HG03354 (cell line): ENCODE results near the gene SORCS2.

Experiments used
- ATAC-seq: cut with Tn5 transposase; IDR thresholded peaks from one replicate; pipeline ENCODE4 v1.9.1; 2021; ENCODE audit warnings: mild to moderate bottlenecking; ENCODE audit not compliant: unreplicated experiment, poor library complexity, severe bottlenecking

Gene SORCS2

DNA sequence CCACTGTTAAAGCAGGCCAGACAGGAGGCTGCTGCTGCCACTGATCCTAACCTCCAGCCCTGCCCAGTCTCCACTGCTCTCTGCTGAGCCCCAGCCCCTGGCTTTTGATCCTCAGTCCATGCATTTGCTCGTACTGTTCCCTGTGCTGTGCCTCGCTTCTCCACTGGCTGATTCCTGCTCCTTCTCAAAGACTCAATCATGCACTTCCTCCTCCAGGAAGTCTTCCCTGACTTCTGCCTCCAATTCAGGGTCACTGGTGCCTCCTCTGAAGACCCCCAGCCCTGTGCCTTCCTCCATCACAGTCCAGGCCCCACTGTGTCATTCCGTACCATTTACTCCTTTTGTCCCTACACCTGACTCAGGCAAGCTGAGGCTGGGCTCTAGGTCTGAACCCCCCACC, 473.0 kb downstream of the SORCS2 start:
- no peak for ATAC-seq

DNA sequence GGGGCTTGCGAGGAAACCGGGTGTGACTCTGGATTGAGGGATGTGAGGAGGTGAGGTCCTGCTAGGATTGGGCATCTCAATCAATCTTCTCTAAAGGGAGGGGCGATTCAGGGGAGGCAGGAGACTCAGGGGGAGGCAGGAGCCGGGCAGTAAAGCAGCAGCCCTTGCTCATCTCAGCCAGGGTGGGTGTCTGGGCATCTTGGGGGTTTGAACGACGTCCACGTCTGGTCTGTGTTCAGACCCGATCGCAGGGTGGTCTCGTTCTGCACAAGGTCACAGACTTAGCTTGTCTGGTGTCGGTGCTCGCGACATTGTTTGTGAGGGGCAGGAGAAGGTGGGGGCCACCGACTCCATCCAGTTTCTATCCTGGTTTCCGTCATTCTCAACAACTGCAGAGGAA, 473.7 kb downstream of the SORCS2 start:
- ATAC-seq = no peak

DNA sequence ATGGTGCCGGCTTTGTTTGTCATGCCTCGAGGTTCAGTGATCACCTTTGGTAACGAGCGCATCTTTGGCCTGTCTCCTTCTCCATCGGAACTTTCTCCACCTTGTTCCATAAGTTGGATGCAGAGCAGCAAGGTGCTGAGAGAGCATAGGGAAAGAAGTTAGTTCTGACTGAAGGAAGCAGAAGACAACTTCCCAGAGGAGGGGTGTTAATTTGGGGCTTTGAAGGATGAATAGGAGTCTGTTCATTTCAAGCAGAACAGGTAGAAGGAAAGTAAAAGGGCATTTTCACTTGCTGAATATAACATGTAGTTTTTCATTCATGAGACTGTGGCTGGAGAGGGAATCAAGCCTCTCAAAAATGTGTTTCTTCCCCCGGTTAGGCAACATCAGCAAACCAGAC, 474.4 kb downstream of the SORCS2 start:
- no peak for ATAC-seq

DNA sequence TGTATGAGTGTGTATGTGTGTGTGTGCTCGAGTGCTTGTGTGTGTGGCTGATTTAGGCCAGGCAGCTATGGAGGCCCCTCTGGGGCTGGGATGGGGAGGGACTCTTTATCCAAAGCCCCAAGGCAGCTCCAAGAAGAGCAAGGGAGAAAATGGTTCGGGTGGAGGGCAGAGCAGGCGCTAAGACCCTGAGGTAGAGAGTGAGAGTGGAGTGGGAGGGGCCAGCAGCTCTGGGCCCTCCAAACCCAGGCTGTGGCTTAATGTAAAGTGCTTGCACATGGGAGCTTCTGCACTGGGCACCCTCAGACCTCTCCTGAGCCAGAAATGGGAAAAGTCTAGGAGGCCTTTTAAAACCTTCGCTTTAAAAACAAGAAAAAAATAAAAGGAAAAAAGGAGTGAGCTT, 475.9 kb downstream of the SORCS2 start:
- no peak for ATAC-seq

DNA sequence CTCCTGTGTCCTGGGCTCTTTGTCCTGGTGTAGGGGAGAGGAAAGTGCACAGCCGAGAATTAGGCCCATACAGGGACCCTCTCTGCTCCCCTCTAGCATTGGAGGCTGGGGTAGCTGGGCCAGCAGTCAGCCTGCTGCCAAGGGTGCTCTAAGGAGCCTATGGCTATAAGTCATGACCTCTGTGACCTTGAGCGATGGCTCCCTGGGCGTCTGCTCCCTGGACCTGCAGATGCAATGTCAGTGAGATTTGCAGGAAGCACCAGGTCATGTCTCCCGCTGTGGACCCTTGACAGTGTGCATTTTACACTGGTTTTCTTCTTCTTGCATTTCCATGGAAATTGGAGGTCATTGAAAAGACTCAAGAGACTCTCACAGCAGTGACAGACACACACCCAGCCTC, 476.5 kb downstream of the SORCS2 start:
- ATAC-seq = no peak

DNA sequence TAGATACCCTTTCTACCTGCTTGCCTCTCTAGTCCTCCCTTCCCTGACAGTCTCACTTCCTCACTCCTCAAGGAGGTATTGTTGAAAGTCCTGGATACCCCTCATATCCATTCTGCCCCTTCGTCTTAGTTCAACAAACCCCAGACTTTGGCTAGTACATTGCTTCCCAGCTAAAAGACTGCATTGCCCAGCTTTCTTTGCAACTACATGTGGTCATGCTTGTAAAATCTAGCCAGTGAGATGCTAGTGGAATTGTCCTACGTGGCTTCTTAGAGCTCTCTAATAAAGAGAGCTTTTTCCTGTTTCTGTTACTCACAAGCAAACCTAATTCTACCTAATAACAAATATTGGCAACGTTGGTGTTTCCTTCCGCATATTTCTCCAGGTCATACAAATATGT, 480.3 kb downstream of the SORCS2 start:
- ATAC-seq = no peak

DNA sequence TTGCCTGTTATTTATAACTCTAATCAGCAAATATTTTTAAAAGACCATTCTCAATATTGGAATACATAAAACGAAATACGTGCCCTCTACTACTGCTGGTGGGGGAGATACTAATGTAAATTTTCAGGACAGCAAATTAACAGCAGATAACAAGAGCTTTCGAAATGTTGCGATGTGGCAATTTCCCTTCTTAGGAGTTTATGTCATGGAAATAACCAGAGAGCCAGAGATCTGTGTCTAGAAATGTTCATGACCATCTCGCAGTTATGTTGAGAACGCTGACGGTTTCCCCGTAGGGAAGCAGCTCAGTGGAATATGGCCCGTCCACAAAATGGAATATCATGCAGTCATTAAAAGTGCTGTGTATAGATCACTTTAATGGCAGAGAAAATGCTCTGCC, 480.8 kb downstream of the SORCS2 start:
- no peak for ATAC-seq

DNA sequence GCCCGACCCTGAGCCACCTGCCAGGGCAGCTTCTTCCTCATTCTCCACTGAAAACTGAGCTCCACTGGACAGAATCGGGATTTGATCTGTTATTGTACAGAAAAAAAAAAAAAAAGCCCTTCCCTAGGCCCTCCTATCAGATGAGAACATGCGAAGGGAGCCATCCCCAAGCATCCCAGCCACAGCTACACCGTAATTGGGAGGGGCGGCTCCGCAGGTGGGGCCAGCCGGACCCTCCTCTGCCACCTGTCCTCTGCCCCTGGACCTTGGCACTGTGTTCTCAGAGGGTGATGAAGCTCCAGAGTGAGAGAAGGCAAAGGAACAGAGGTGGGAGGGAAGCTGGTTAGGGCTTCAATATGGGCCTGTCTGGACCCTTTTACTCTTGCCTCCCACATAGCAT, 482.4 kb downstream of the SORCS2 start:
- ATAC-seq = no peak

DNA sequence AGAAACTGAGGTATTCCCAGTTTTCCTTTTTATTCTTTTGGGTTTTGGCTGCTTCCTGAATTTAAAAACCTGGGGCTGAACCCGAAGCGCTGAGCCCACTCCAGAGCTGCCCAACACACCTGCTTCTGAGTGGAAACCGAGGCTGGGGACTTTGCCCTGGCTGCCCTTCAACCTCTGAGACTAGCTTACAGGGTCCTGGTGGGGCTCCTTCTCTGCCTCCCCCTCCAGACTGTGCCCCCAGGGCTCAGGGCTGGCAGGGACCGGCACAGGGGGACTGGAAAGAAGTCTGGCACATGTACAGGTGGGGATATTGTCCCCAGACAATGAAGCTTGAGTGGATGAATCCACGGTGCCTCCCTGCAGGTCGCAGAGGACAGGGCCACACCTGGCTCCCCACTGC, 482.8 kb downstream of the SORCS2 start:
- ATAC-seq = no peak

DNA sequence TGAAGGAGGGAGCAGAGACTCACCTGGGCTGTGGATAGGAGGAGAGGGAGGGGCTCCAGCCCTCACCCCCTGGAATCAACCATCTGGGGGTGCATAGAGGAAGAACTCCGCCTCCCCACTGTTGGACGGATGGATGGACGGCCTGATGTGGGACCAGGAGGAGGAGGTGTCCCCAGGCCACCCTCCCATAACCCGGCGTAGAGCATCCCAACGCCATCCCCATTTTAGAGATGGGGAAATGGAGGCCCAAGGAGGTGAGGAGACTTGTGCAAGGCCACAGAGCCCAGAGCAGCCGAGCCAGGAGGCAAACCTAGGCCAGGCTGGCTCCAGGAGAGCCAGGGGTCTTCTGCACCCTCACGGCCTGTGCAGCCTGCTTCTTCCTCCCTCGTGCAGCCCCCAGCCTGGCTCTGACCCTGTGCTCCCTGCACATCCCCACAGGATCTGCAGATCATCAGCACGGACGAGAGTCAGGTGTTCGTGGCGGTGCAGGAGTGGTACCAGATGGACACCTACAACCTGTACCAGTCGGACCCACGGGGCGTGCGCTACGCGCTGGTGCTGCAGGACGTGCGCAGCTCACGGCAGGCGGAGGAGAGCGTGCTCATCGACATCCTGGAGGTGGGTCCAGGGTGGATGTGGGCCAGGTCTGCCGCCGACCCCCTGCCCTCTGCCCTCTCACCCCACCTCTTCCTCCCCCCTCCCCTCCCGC, 483.4 kb downstream of the SORCS2 start:
- no peak for ATAC-seq

DNA sequence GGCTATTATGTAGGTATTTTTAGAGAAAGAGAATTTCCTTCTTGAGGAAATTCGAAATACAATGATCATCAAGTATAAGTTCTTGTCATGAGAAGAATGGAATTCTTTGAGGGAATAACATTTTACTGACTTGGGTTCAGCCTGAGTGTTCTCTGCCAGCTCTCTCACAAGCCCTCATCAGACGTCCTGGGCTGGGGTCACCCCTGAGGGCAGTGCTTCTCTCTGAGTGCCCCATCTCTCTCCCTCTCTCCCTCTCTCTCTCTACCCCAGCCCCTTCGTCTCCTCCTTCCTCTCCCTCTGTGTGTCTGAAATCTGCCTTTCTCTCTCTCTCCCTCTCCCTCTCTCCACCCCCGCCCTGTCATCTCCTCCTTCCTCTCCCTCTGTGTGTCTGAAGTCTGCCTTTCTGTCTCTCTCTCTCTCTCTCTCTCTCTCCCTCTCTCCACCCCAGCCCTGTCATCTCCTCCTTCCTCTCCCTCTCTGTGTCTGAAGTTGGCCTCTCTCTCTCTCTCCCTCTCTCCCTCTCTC, 484.1 kb downstream of the SORCS2 start:
- ATAC-seq = no peak

DNA sequence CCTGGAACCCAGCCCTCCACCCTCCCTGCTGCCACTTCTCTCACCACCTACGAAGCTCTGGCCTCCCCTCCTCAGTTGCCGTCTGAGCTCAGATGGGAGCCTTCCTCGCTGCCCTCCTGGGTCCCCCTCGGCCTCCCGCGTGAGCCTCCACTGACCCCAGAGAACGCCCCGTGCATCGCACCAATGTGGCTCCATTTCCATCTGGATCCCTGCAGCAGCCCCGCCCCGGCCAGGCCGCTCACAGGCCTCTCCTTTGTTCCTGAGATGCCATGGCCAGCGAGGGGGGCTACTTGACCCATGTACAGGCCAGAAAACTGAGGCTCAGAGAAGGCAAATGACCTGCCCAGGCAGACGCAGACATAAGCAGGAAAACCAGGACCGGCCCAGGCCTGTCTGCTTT, 484.7 kb downstream of the SORCS2 start:
- no peak for ATAC-seq

DNA sequence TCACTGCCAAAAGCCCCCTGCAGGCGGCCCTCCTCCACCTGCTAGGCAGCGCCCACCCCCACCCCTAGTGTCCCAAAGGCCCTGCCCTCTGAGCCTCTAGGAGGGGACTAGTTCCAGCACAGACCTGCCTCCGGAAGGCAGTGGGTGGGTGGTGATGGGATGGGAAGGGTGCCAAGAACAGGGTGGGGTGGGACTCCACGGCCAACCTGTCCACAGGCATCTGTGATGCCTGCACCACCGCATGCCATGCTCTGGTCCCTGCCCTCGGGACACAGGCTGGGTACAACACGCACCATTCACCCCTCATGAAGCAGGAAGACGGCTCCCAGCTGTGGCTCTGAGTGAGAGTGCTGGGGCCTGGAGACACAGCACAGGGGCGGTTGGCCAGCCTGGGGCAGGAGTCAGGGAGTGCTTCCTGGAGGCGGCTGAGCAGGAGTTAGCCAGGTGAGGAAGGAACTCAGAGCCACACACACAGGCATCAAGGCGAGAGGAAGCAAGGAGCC, 485.5 kb downstream of the SORCS2 start:
- ATAC-seq = no peak

DNA sequence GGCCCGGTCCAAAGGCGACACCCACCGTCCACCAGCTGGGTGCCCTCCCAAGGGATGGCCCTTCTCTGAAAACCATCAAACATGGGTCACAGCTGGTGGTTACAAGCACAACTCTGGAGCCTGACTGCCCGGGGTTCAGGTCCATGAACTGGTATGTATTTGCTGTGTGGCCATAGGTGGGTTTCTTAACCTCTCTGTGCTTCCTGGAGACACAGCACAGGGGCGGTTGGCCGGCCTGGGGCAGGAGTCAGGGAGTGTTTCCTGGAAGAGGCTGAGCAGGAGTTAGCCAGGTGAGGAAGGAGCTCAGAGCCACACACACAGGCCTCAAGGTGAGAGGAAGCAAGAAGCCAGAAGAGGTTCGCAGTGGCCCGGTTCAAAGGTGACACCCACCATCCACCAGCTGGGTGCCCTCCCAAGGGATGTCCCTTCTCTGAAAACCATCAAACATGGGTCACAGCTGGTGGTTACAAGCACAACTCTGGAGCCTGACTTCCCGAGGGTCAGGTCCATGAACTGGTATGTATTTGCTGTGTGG, 486.0 kb downstream of the SORCS2 start:
- no peak for ATAC-seq

DNA sequence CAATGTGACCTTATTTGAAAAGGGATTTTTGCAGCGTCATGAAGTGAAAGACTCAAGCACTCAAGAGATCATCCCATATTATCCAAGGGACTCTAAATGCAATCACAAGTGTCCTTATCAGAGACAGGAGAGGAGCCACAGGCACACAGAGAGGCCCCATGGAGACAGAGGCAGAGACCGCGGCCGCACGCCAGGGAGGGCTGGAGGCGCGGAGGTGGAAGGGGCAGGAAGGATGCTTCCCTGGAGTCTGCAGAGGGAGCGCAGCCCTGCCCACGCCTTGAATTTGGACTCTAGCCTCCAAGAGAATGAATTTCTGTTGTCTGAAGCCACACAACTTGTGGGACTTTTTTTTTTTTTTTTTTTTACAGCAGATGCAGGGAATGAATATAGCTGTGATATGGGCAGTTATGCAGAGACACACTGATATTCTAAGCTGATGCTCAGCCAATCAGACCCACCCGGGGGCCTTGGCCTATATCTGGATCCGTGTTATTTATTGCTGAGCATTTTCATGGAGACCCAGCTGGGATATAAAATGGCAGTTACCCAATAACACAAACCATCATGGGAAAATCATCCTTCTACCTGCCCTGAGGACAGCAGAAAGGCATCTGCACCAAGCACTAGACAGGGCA, 487.2 kb downstream of the SORCS2 start:
- ATAC-seq = no peak

DNA sequence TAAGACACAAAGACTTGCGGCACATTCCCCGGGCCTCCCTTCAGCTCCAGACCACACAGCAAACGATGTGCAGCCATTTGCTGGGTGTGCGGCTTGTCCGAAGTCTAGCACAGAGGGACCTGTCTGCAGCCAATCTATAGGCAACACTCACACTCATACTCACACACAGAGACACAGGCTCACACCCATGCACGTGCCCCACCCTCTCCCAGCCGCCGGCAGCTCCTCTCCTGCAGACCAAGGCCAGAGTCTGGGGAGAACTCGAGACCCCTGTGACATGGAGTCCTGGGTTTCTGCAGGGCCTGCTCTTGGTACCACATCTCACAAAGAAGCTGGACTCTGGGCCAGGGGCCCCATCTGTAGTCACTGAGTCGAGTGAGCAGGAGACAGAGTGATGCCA, 487.8 kb downstream of the SORCS2 start:
- ATAC-seq = no peak

DNA sequence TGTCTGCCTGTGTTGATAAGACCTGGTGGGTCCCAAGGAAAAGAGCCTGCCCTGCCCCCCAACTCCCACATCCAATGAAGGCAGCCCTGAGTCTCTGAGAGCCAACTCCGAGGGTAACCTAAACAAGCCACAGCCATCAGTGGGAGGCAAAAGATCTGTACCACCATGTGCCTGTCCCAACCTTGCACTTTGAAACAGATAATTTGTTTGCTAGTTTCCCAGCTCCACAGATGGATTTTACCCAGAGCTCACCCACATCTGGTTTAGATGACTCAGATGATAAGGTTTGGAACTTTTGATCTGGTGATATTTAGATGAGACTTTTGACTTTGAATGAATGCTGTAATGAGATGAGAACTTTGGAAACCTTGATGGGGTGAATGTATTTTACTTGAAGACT, 488.4 kb downstream of the SORCS2 start:
- no peak for ATAC-seq

DNA sequence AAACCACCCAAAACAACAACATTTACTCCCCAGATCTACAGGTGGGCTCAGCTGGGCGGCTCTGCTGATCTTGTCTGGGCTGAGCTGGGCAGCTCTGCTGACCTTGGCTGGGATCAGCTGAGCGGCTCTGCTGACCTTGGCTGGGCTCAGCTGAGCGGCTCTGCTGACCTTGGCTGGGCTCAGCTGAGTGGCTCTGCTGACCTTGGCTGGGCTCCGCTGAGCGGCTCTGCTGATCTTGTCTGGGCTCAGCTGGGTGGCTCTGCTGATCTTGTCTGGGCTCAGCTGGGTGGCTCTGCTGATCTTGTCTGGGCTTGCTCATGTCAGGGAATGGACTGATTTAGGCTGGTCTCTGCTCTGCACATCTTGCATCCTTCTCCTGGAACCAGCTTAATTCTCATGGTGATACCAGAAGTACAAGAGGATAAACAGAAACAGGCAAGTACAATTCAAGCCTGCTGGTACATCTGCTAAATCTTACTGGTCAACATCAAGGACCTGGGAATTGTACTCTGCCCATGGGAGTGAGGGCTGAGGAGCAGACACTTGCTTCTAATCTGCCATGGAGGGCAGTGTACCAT, 490.9 kb downstream of the SORCS2 start:
- no peak for ATAC-seq

DNA sequence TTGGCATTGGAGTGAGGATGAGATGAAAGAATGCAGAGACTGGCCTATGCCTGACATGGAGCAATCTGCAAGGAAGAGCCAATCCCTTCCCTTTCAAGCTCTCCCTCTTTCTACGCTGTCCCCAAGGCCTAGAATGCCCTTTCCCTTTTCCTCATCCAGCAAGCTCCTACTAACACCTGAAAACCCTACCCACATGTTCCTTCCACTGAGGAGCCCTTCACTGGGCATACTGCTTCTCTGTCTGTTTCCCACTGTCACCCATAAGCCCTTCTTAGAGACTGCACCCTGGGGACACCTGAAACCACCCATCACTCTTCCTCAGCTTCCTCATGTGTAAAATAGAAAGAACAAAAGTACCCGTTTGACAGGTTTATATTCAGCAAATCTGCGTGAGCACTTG, 492.0 kb downstream of the SORCS2 start:
- no peak for ATAC-seq

DNA sequence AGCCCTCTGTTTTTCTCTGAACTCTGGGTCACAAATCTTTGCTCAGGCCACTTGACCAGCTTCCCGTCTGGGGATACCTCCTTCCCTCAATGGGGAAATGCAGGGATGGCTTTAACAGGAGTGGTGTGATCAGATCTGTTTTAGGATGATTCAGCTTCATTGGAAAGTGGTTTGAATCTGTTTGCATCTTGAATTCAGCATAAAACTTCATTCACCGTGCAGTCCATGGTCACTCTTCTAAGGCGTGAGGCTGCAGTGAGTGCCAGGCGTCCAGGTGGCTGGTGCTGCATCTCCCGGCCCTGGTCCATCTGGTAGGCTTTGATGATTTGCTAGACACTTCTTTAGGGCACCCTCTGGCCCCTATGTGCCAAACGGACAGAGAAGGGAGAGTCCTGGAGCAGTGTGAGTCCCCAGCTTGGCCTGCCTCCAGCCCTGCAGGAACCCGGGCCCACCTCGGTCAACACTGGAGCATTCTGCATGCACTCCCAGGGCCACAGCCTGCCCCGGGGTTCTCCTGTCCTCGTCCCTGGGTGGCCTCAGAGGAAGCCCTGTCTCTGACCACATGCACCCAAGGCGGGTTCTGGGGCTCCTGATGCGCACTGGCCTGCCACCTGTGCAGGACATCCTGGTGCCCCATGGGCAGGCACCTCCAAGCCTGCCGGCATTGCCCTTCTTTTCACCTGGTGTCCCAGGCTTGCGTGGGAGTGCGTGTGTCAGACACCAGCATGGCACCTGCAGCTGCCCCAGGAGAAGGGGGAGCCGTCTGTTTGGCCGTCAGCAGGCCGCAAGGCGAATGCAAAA, 493.9 kb downstream of the SORCS2 start:
- no peak for ATAC-seq
